H7 (cell line): ENCODE measurements around the gene MTOR. TPM values are rescaled to one million over a fixed set of nuclear protein-coding genes. Genes with fewer than 3 reads are reported as not detected.

Experiments
- DNase-seq: peaks from one replicate; pipeline ENCODE4 v3.0.0; 2012
- H3K27me3 ChIP-seq: 2 replicates; pipeline ENCODE4 v1.6.0; 2011; ENCODE audit warnings: mild to moderate bottlenecking, low read length; ENCODE audit not compliant: control insufficient read depth, insufficient read depth
- H3K36me3 ChIP-seq: replicated peaks from 2 replicates; pipeline ENCODE4 v1.5.1; 2011; ENCODE audit warnings: low read length; ENCODE audit not compliant: control insufficient read depth, insufficient read depth
- H3K4me3 ChIP-seq: 2 replicates; pipeline ENCODE4 v1.5.1; 2011; ENCODE audit warnings: low read depth, mild to moderate bottlenecking, control low read depth, low read length, moderate library complexity; ENCODE audit not compliant: insufficient read depth
- total RNA-seq: library from RNA; depleted of rRNA; stranded (reverse); fragments of >200 nt; shearing (Covaris generic); gene quantifications from 2 replicates; pipeline ENCODE4 v1.2.3, GENCODE V29; 2014

MTOR gene
- total RNA-seq, 1 experiment from 2014 or later: 74.4 TPM

- Histone ChIP-seq H3K36me3 (no peaks in the 10 kb centered on the region), H3K27me3 (no peaks in the 10 kb centered on the region), H3K4me3 (no peak overlapping the region)
- DNase-seq: no peak
Measured at GRCh38 chr1:11266268-11267074, 4.1 kb upstream of the MTOR start.

GRCh38 chr1:11256299-11256698 is 6.1 kb downstream of the MTOR start:
- H3K36me3 ChIP-seq: peaks cover 46% of the 10 kb centered on the region

GRCh38 chr1:11253226-11253625 is 9.1 kb downstream of the MTOR start:
- H3K27me3 ChIP-seq: no peaks in the 10 kb centered on the region
- DNase-seq: no peak
- H3K36me3 ChIP-seq: peaks cover 49% of the 10 kb centered on the region
- H3K4me3 ChIP-seq: no peak overlapping the region

More at GRCh38 chr1:11256299-11256698, 6.1 kb downstream of the MTOR start:
- no peaks in the 10 kb centered on the region for H3K27me3 ChIP-seq
- no peak overlapping the region for H3K4me3 ChIP-seq
- DNase-seq: no peak

GRCh38 chr1:11252538-11252937 is 9.8 kb downstream of the MTOR start:
- no peak for DNase-seq
- H3K36me3 ChIP-seq: peaks cover 52% of the 10 kb centered on the region
- no peaks in the 10 kb centered on the region for H3K27me3 ChIP-seq
- H3K4me3 ChIP-seq: no peak overlapping the region

- H3K36me3 ChIP-seq: peaks cover 54% of the 10 kb centered on the region
- peak; percentile 36 for DNase-seq
- H3K4me3 ChIP-seq: no peak overlapping the region
- H3K27me3 ChIP-seq: no peaks in the 10 kb centered on the region
Measured at GRCh38 chr1:11248169-11248568, 14.2 kb downstream of the MTOR start.

GRCh38 chr1:11245904-11246719 is 16.2 kb downstream of the MTOR start:
- peaks cover 45% of the 10 kb centered on the region for H3K36me3 ChIP-seq
- DNase-seq: no peak
- H3K27me3 ChIP-seq: no peaks in the 10 kb centered on the region
- H3K4me3 ChIP-seq: no peak overlapping the region

GRCh38 chr1:11245248-11245647 is 17.1 kb downstream of the MTOR start:
- Histone ChIP-seq H3K27me3 (no peaks in the 10 kb centered on the region), H3K4me3 (no peak overlapping the region), H3K36me3 (peaks cover 40% of the 10 kb centered on the region)
- DNase-seq: no peak

GRCh38 chr1:11238311-11238710 is 24.0 kb downstream of the MTOR start:
- Histone ChIP-seq H3K27me3 (no peaks in the 10 kb centered on the region), H3K4me3 (no peak overlapping the region), H3K36me3 (peaks cover 38% of the 10 kb centered on the region)
- no peak for DNase-seq

DNA sequence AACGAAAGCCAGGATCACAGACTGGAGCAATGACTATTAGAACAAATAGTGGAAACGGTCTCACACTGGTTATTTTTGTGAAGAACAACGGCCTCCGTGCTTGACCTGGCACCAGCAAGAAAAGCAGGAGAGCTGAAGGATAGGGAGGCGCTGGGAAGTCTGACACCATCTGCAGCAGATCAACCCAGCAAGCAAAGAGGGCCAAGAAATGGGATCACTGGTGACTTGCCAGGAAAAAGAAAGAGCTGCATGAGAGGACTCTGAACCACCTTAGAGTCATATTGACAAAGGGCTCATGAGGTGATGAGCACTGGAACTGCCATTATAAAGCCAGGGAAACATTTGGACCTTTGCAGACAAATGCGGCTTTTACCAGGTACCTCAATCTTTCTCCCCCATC is 25.0 kb downstream of the MTOR start:
- DNase-seq: no peak
- Histone ChIP-seq H3K27me3 (no peaks in the 10 kb centered on the region), H3K4me3 (no peak overlapping the region), H3K36me3 (peaks cover 38% of the 10 kb centered on the region)

- DNase-seq: no peak
- H3K4me3 ChIP-seq: no peak overlapping the region
- H3K27me3 ChIP-seq: no peaks in the 10 kb centered on the region
- H3K36me3 ChIP-seq: peaks cover 51% of the 10 kb centered on the region
Measured at GRCh38 chr1:11233208-11233607, 29.1 kb downstream of the MTOR start.

GRCh38 chr1:11229203-11229602 is 33.1 kb downstream of the MTOR start:
- Histone ChIP-seq H3K27me3 (no peaks in the 10 kb centered on the region), H3K36me3 (peaks cover 47% of the 10 kb centered on the region), H3K4me3 (no peak overlapping the region)
- no peak for DNase-seq

GRCh38 chr1:11227106-11228077 is 35.0 kb downstream of the MTOR start:
- H3K27me3 ChIP-seq: no peaks in the 10 kb centered on the region
- peaks cover 37% of the 10 kb centered on the region for H3K36me3 ChIP-seq
- H3K4me3 ChIP-seq: no peak overlapping the region
- no peak for DNase-seq

- peaks cover 31% of the 10 kb centered on the region for H3K36me3 ChIP-seq
- no peak for DNase-seq
- no peak overlapping the region for H3K4me3 ChIP-seq
- H3K27me3 ChIP-seq: no peaks in the 10 kb centered on the region
Measured at GRCh38 chr1:11216074-11216473, 46.3 kb downstream of the MTOR start.

DNA sequence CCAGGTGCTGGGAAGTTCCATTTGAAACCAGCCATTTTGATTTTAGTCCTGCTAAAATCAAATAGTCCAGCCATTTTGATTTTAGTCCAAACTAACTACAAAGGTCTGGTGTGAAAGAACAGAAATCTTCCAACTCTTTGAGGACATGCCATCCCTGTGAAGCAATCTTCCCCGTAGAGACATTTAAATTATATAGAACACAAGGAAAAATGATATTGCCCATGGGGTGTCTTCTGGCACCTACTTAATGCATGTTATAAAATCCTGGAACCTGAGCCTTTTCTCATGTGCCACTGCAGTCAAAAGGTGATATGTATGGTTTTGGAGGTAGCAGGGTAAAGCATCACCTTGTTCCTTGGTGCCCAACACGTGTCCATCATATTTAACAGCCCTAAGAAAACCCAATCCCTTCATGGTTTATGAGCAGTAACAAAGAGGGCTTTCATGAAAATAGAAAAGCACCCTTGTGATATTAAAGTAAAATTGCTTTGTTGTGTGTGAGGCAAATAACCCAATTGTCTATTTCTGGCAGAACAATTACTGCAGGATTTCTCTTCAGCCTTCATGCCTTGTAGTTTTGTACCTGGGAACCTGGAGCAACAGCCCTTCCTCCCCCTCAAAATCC is 46.9 kb downstream of the MTOR start:
- H3K4me3 ChIP-seq: no peak overlapping the region
- H3K27me3 ChIP-seq: no peaks in the 10 kb centered on the region
- peaks cover 35% of the 10 kb centered on the region for H3K36me3 ChIP-seq
- no peak for DNase-seq
